ENCODE results near the gene ACTC1.

The ACTC1 gene

DNA sequence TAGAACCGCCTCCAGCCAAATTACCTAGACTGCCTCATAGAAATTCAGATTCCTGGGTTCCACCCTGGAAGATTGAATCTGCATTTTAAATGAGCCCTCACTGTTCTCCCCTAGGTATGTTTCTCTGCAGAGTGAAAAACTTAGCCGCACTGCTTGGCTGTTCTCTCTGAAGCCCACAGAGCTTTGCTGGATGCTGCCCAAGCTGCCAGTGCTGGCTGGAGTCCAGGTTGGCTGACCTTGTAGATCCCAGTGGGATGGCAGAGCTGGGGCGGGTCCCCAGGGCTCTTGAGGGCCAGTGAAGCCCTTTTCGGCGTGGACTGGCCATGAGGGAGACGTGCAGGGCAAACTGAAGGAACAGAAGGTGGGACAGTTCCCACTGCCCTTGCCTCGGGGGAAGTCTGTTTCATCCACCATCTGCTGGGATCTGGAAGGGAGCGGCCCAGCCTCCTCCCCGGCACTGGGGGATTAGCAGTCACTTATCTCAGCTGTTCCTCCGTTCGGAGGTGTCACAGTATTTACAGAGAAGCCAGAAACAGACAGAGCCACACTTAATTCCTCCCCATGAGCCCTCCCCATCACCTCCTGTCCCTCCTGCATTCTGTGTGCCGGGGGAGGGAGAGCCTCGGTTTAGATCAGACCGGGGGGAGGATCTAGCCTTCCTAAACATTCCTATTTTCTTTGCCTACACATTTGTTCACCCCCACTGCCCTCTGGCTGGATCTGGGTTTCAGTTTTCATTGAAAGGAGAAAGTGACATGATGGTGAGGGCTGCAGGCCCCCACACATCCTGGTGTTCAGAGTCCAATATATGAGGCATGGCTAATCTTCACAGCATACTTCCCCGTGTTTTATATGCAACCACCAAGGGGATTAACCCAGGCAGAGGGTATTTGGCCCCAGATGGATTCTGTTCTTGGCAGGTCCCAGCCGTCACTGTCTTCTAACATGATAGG, 4.1 kb upstream of the ACTC1 start:
- DNase-seq = no peak

DNA sequence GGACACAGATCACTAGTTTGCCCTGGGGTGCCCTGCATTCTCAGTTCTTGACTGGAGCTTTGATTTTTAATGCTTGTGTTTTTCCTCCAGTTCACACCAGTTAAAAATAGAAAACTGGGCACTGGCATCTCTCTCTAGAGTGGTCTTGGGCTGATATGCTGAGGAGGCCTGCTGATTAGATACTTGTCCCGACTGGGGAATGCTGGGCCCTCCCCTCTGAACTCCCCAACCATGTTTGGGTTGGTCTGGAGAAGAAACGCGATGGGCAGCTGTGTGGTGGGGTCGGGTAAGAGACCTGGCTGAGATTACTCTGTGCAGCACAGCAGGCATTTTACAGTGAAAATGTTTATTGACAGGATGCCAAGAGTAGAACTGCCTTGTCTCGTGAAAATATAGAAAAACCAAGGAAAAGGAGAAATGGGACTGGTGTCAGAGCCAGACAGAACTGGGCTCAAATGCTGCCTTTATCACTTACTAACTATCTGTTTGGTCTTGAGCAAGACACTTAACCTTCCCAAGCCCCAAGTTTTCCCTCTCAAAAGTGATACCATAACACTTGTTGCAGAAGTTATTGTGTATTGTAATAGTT, 1.6 kb upstream of the ACTC1 start:
- DNase-seq = no peak

DNA sequence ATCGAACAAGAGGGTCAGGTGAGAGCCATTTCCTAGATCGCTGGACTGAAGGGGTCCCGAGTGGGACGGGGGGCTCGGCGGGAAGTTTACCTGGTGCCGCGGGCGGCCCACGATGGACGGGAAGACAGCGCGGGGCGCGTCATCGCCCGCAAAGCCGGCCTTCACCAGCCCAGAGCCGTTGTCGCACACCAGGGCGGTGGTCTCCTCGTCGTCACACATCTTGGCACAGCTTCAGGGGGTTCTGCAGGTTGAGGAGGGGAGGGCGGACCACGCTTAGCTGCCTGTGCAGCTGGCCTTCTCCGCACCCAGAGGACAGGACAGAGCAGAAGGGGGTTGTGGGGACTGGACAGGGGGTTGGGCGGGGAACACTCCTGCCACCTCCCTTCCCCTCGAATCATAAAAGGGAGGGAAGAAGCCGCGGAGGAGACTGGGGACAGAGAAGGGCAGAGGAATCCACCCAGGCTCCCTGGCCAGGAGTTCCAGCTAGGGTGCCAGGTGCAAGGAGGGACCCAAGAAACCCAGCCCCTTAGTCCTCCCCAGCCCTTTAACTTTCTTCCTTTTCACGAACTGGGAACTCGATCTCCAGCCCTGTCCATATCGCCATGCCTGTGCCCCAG, 651 bp downstream of the ACTC1 start:
- DNase-seq = no peak

- DNase-seq = no peak
These were observed 1.4 kb downstream of the ACTC1 start for GRCh38 chr15:34793901-34794300.

- no peak for DNase-seq
These were observed 2.3 kb downstream of the ACTC1 start for GRCh38 chr15:34793071-34793470.

DNA sequence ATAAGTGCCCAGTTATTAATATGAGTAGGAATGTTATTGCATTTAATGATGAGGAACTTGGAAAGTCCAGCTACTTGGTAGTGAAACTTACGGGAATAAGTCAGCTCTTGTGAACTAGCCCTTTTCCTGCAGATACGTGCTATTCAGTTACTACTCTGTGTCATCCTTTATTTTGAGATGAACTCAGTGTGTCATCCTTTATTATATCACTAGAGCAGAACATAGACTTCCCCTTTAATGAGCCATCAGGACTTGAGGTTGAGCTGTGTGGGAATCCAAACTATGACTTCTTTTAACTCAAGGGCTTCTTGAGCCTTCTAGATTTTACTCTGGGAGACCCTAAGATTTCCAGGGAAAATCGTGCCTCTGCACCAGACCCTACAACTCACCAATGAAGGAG, 3.6 kb downstream of the ACTC1 start:
- DNase-seq = no peak

DNA sequence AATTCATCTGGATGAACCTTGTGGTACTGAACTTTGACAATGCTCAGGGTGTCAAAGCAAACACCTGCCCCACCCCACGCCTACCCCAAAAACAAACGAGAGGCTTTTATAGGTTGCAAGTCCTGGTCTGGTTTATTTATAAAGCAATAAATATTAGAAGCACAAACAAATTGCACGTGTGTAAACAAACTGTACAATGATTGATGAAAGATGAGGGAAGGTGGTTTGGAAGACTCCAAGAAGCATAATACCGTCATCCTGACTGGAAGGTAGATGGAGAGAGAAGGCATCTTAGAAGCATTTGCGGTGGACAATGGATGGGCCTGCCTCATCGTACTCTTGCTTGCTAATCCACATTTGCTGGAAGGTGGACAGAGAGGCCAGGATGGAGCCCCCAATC, 5.2 kb downstream of the ACTC1 start:
- DNase-seq = no peak

DNA sequence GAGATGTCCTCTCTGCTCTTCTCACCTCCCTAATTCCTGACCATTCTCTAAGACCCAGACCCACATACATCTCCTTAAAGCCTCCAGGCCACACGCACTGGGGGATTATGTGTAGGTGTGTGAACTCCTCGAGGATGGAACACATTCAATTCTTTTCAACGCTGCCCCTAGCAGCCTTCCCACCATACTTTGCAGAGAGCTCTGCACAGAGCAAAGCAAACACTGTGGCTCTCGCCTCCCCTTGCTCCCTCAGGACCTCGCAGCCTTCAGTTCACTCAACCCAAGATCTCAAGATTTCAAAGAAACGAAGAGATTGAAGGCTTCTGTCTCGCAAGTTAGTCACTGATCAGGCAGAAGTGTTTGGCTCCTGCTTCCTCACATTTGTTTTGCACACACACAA, 6.0 kb downstream of the ACTC1 start:
- DNase-seq = no peak

DNA sequence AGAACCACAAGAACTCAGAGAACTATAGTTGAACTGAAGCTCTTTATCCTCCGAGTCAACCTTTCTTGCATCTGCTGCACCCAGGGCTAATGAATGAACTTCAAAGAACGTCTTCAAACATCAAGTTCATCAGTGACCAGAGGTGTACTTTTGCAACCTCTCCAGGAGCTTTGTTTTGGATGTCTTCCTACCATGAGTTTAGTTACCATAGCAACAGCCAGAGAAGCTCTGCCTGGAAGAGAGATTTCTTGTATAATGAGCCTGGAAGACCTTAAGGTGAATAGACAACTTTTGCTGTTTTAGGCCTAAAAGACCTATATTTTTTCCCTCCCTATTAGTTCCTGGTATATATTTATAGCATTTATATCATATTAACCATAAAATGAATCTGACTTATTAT, 9.1 kb downstream of the ACTC1 start:
- no peak for DNase-seq

DNA sequence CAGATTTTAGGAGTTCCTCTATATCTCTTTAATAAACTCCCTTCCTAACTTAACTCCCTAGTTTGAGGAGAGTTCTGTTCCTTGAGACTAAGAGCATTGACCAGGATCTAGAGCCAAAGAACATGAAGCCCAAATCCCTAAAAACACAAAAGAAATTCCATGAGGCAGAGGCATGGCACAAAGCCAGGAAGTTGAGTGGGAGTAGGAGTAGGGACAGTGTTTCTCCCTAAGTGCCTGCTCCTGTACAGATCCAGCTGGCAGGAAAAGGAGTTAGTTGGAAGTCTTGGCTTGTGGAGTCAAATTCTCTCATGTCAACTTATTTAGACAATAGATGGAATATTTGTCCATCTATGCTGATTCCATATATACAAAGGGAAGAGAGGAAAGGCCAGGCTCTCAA, 11.4 kb downstream of the ACTC1 start:
- no peak for DNase-seq

DNA sequence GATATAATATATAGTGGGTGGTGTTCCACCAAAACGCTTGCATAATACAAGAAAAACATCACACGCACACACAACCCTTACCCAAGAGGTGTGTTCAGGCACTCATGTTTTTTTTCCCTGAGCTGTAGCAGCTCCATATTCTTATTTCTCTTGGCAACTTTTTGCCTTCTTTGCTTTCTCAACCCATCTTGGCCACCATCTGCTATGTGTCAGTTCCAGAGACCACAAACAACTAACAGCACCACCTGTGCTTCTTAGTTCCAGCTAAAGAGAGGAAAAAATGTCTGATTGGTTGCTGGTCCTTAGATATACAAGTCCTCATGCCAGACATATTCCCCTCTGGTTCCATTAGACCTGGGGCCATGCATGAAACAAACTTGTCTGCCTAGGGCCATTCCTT, 11.9 kb downstream of the ACTC1 start:
- no peak for DNase-seq

- no peak for DNase-seq
These were observed 12.4 kb downstream of the ACTC1 start for GRCh38 chr15:34782901-34783300.

GRCh38 chr15:34780725-34781124, 14.6 kb downstream of the ACTC1 start:
- DNase-seq = no peak

GRCh38 chr15:34776606-34777105, 18.7 kb downstream of the ACTC1 start:
- no peak for DNase-seq

DNA sequence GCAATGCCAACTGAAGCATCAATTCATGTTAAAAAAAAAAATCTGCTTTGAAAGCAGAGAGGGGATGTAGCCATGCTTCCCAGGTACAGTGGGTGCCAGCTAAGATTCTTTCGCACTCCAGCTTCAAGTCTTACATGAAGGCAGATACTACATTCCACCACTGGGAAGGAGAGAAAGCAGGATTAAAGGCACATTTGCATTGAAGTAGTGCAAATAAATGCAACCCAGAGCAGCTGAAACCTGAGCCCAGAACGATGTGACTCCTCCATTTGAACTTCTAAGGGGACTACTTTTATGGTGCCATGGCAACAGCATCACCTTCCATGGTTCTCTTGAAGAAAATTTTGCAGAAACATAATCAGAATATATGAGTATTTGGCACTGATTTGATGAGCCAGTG, 21.4 kb downstream of the ACTC1 start:
- no peak for DNase-seq

- no peak for DNase-seq
These were observed 22.3 kb downstream of the ACTC1 start for GRCh38 chr15:34773013-34773412.

- no peak for DNase-seq
These were observed 23.0 kb downstream of the ACTC1 start for GRCh38 chr15:34772312-34772711.

GRCh38 chr15:34769711-34770110, 25.6 kb downstream of the ACTC1 start:
- no peak for DNase-seq

GRCh38 chr15:34768530-34768929, 26.8 kb downstream of the ACTC1 start:
- no peak for DNase-seq

- no peak for DNase-seq
These were observed 29.6 kb downstream of the ACTC1 start for GRCh38 chr15:34765741-34766140.

DNA sequence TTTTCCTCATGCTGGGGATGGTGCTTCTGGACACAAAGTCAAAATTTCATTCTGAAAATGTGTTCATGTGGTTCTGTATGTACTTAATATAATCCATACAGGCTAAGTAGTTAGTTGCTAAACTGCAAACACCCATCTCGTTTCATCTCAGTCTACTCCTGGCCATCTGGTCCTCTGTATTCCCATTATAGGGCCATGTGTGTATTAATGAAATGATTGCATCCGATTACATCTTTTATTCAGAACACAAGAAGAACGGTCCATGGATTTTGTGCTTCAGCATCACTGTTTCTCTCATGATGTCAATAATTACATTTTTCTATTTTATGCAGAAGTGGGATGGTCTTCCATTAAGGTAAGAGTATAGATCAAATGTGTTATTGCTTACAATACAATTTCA, 34.4 kb downstream of the ACTC1 start:
- DNase-seq = no peak

GRCh38 chr15:34759992-34760391, 35.4 kb downstream of the ACTC1 start:
- no peak for DNase-seq

GRCh38 chr15:34759347-34759746, 36.0 kb downstream of the ACTC1 start:
- no peak for DNase-seq

DNA sequence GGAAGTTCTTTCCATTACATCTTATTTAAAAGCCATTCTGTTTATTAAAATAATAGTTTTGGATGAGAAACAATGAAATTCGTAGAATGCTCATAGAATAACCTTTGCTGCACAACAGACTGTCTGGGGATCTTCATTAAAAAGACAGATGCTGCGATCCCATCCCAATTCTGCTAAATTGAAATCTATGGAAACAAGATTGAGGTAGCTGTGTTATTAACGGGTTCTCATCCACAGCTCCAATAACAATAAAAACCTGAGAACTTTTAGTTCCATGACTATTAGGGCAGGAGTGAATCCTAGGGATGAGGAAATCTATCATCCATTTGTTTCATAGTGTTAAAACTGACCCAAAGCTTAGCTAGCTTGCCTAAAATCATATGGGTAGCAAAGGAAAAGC, 38.1 kb downstream of the ACTC1 start:
- no peak for DNase-seq
